Activated CD8-positive, alpha-beta memory T cell treated with anti-CD3 and anti-CD28 coated beads, Interleukin-2, amount 50 U/mL, for 48 hours (primary cell): ENCODE measurements around the gene PDZK1IP1.
"Not testable (repeated sequence)": the region's sequence is repeated elsewhere in the genome, so short reads cannot be mapped to it uniquely, and the experiment has no call there.

Source experiments
- DNase-seq: peaks from one replicate; pipeline ENCODE4 v3.0.0-alpha.2; 2020

Gene PDZK1IP1

GRCh38 chr1:47180603-47181094 is 9.2 kb downstream of the PDZK1IP1 start:
- DNase-seq, result no peak

- DNase-seq, result no peak
Measured at GRCh38 chr1:47179988-47180563, 9.8 kb downstream of the PDZK1IP1 start.

- DNase-seq, result peak; percentile 88
Measured at GRCh38 chr1:47179017-47179987, 10.5 kb downstream of the PDZK1IP1 start.

GRCh38 chr1:47178654-47179016 is 11.2 kb downstream of the PDZK1IP1 start:
- peak; percentile 53 for DNase-seq

- no peak for DNase-seq
Measured at GRCh38 chr1:47178020-47178419, 11.8 kb downstream of the PDZK1IP1 start.

GRCh38 chr1:47175227-47175934 is 14.5 kb downstream of the PDZK1IP1 start:
- peak; percentile 60 for DNase-seq

- DNase-seq, result no peak
Measured at GRCh38 chr1:47174656-47175020, 15.2 kb downstream of the PDZK1IP1 start.

- DNase-seq, result no peak
Measured at GRCh38 chr1:47172782-47173181, 17.1 kb downstream of the PDZK1IP1 start.

GRCh38 chr1:47164552-47164951 is 25.3 kb downstream of the PDZK1IP1 start:
- no peak for DNase-seq

- DNase-seq, result no peak
Measured at GRCh38 chr1:47161298-47162040, 28.4 kb downstream of the PDZK1IP1 start.

- no peak for DNase-seq
Measured at GRCh38 chr1:47160716-47161115, 29.1 kb downstream of the PDZK1IP1 start.

GRCh38 chr1:47157957-47158356 is 31.9 kb downstream of the PDZK1IP1 start:
- DNase-seq, result not testable (repeated sequence)

- DNase-seq, result not testable (repeated sequence)
Measured at GRCh38 chr1:47156457-47156856, 33.4 kb downstream of the PDZK1IP1 start.

- not testable (repeated sequence) for DNase-seq
Measured at GRCh38 chr1:47149162-47149561, 40.7 kb downstream of the PDZK1IP1 start.

GRCh38 chr1:47147047-47147785 is 42.6 kb downstream of the PDZK1IP1 start:
- no peak for DNase-seq

- not testable (repeated sequence) for DNase-seq
Measured at GRCh38 chr1:47146495-47146894, 43.3 kb downstream of the PDZK1IP1 start.

- DNase-seq, result not testable (repeated sequence)
Measured at GRCh38 chr1:47143654-47144053, 46.2 kb downstream of the PDZK1IP1 start.

GRCh38 chr1:47140358-47140757 is 49.5 kb downstream of the PDZK1IP1 start:
- DNase-seq, result not testable (repeated sequence)

GRCh38 chr1:47137925-47138615 is 51.8 kb downstream of the PDZK1IP1 start:
- DNase-seq, result no peak

GRCh38 chr1:47137198-47137597 is 52.6 kb downstream of the PDZK1IP1 start, which contains the start of gene CYP4A22:
Gene CYP4A22 (plus strand): TSS chr1:47137441. CDS start chr1:47137486, 45 bp downstream.
- no peak for DNase-seq
